SU-DHL-6 (cell line): ENCODE measurements around the gene TMEM9.

Source experiments
- CTCF ChIP-seq: fragments of 200-600 bp; sonication (generic); IDR thresholded peaks from one replicate; pipeline ENCODE4 v1.5.1; 2017; ENCODE audit warnings: antibody characterized with exemption, mild to moderate bottlenecking, low read length, moderate library complexity; ENCODE audit not compliant: insufficient read depth, poor library complexity, severe bottlenecking
- EZH2phosphoT487 ChIP-seq: fragments of 200-600 bp; sonication (generic), shearing (Covaris generic); conservative IDR thresholded peaks from 2 replicates; pipeline ENCODE4 v1.6.1; 2018; ENCODE audit warnings: mild to moderate bottlenecking, antibody characterized with exemption, low read length, moderate library complexity, mixed read lengths

DNA sequence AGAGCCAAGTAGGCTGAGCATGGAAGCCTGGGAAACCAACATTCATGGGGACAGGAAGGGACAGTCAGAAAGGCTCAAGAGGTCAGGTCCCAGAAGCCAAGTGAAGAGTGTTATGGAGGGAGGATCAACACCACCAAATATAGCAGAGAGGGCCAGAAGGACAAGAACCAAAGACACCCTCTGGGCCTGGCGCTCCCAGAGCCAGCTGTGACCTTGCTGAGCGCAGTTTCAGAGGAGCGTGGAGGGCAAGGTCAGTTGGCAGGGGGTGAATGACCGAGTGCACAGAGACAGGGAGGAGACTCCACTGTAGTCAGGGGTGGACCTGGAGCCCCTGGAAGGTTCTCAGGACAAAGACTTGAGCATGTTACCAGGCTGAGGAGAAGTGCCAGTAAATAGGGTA, 22.9 kb downstream of the TMEM9 start:
- TF ChIP-seq CTCF = no peak
- no peak for TF ChIP-seq EZH2phosphoT487
